GM18861 (cell line): ENCODE data around the gene ABR.
"Not testable (repeated sequence)": the region's sequence is repeated elsewhere in the genome, so short reads cannot be mapped to it uniquely, and the experiment has no call there.

ENCODE experiments used
- ATAC-seq: cut with Tn5 transposase; IDR thresholded peaks from one replicate; pipeline ENCODE4 v1.9.1; 2021; ENCODE audit not compliant: unreplicated experiment

The ABR gene

GRCh38 chr17:1073963-1074625 lies 105.7 kb downstream of the ABR start:
- ATAC-seq = not testable (repeated sequence)

- ATAC-seq = no peak
Observed at GRCh38 chr17:1073241-1073962, 106.4 kb downstream of the ABR start.

- no peak for ATAC-seq
Observed at GRCh38 chr17:1072551-1072961, 107.2 kb downstream of the ABR start.

GRCh38 chr17:1071103-1071825 lies 108.5 kb downstream of the ABR start:
- no peak for ATAC-seq

- ATAC-seq = no peak
Observed at GRCh38 chr17:1070411-1070810, 109.4 kb downstream of the ABR start.

- ATAC-seq = no peak
Observed at GRCh38 chr17:1069847-1070246, 109.9 kb downstream of the ABR start.

GRCh38 chr17:1068356-1068755 lies 111.4 kb downstream of the ABR start:
- no peak for ATAC-seq

GRCh38 chr17:1067282-1067956 lies 112.4 kb downstream of the ABR start:
- no peak for ATAC-seq

GRCh38 chr17:1065416-1065815 lies 114.4 kb downstream of the ABR start:
- not testable (repeated sequence) for ATAC-seq

- no peak for ATAC-seq
Observed at GRCh38 chr17:1060991-1061390, 118.8 kb downstream of the ABR start.

- no peak for ATAC-seq
Observed at GRCh38 chr17:1059131-1059795, 120.5 kb downstream of the ABR start.

GRCh38 chr17:1058423-1059130 lies 121.2 kb downstream of the ABR start:
- ATAC-seq = no peak

- no peak for ATAC-seq
Observed at GRCh38 chr17:1056761-1057160, 123.0 kb downstream of the ABR start.

GRCh38 chr17:1055751-1056645 lies 123.8 kb downstream of the ABR start:
- ATAC-seq = no peak

- ATAC-seq = no peak
Observed at GRCh38 chr17:1055231-1055630, 124.5 kb downstream of the ABR start.

- no peak for ATAC-seq
Observed at GRCh38 chr17:1054656-1055055, 125.1 kb downstream of the ABR start.

GRCh38 chr17:1053661-1054360 lies 126.0 kb downstream of the ABR start:
- no peak for ATAC-seq
